NOMO-1 (cell line): Measurements from ENCODE around the gene CXCL12.

ENCODE experiments used
- DNase-seq, 2 experiments: peaks; one replicate each; lab custom pipeline; 2025; ENCODE audit not compliant: unreplicated experiment in 2 of 2; lab: John Stamatoyannopoulos, UW

The CXCL12 gene

GRCh38 chr10:44366941-44367630 is 17.8 kb downstream of the CXCL12 start:
- DNase-seq, result no peak

DNA sequence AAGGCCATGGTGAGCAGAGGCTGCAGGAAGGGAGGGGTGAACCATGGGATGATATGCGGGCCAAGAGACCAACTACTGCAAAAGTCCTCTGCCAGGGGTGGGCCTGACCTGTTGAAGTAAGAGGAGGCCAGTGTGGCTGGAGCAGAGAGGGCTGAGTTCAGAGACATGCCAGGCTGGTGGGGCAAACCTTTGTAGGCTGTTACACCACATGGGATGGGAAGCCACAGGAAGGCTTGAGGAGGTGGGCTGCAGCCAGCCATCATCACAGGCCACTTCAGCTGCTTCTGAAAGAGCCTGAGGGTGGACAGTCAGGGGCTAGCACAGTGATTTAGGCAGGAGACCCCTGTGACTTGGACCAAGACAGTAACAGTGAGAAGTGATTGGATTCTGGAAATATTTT is 20.3 kb downstream of the CXCL12 start:
- no peak for DNase-seq

DNA sequence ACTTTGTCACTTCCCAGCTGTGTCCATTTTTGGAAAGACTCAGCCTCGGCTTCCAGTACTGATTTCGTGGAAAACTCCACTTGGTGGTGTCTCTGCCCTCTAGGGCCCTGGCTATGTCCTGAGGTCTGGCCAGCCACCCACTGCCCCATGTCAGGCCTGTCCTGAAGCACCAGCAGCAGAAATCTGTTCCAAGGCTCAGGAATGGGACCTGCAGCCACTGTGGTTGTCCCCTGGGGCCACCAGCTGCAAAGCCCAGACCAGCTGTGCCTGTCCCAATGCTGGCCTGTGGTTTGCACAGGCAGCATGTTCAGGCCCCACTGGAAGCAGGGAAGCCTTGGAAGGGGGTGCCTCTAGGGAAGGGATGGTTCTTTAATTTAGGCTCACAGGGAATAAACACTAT is 21.2 kb downstream of the CXCL12 start:
- DNase-seq, result no peak

DNA sequence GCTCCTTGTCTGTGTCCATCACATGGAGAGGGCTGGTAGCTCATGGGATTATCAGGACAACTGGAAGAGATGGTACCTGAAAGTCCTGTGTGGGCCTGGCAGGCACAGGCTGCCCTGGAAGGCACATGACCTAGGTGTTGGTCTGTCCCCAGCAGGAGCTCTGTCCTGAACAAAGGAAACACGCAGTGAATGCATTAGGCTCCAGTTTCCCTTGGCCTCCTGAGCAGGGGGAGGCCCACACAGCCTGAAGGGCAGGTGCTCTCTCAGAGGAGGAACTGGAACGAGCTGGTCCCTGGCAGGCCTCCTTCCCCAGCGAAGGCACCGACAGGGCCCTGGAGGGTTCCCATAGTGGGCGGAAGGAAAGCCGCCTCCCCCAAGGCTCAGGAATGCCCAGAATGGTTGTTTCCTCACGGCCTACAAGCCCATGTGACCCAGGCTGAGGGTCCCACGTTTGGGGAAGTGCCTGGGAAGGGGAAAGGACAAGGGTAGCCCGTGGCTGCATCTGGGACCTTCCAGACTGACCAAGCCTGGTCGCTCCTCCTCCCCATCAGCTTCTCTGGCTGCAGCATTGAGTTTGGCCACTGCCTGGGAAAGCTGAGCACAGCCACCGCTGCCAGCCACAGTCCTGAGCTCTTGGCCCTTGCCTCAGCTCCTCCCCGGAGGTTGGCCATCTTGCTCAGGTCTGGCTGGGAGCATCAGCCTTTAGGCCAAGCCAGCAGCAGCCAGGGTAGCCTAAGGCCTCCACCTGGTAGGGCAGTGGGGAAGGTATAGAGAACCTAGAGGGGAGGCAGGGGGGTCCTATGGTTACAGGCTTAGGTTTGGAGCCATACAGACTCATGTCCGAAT is 21.8 kb downstream of the CXCL12 start:
- no peak for DNase-seq

GRCh38 chr10:44361109-44361508 is 23.8 kb downstream of the CXCL12 start:
- DNase-seq, result no peak

GRCh38 chr10:44358080-44358771 is 26.7 kb downstream of the CXCL12 start:
- DNase-seq, result no peak

DNA sequence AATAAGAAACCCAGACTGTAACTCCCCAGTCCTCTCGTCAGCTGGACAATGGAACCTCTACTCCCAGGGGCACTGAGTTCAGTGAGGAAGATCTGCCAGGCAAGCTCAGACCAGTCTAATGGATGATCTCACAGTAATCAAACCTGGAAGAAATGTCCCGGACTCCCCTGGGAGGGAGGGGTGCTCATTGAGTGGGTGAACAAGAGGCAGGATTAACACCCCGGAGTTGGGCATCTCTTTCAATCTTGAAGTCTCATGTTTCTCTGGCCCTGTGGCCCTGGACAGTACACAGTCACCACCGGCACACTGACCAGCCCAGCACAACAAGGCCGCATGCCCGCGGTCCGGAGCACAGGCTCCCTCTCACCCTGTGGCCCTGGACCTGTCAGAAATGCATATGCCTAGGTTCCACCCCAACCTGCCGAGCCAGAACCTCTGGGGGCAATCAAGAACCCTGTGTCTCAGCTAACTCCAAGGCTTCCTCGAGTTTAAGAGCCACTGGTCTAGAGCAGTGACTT is 27.8 kb downstream of the CXCL12 start:
- DNase-seq, result no peak

DNA sequence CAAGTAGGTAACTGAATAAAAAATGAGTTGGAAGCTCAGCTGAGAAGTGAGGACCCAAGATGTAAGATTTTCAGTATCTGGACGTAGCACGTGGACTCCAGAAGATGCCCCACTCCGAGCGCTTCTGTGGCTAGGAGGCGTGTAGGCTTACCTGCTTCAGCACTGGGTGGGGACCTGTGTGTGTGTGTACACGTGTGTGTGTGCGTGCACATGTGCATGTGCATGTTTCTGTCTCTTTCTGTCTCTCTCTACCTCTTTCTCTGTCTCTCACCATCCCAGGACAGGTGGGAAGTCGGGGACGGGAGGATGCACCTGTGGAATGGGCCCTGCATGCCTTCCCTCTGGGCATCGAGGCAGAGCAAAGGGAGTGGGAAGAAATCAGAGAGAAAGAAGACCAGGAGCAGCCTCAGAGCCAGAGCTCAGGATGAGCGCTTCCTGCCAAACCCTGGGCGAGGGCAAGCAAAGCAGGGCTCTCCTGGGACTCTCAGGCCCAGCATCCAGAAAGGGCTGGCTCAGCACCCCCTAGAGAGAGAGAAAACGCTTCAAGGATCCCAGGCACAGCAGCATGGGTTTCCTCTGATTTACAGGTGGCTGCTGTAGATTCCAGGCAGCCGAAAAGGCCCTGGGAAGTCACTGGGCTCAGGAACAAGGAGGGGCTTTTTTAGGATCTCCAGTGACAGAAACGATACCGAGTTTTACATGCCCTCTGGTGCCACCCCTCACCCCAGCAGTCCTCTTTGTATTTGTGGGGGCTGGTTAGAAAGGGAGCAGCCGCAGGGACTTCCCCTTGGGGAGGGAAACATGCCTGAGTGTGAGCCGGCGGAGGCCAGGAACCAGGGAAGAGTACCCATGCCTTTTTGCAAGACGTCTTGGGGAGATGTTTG is 28.5 kb downstream of the CXCL12 start:
- no peak for DNase-seq

GRCh38 chr10:44355630-44356029 is 29.3 kb downstream of the CXCL12 start:
- no peak for DNase-seq

DNA sequence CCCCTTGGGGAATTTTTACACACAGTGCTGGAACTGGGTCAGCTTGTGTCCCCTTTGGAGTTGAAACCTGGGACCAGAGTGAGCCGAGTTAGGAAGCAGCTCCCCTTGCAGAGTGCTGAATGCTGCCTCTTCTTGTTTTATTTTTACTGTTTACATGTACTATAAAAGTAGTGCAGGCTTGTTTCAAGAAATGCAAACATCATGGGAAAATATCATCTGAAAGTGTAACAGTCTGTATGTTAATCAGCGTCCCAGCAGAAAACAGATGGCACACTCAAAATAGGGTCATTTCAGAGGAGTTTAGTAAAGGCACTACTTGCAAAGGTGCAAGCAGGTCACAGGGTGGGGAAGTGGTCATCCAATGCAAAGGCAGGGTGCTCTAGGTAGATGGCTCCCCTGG is 30.1 kb downstream of the CXCL12 start:
- DNase-seq, result no peak

DNA sequence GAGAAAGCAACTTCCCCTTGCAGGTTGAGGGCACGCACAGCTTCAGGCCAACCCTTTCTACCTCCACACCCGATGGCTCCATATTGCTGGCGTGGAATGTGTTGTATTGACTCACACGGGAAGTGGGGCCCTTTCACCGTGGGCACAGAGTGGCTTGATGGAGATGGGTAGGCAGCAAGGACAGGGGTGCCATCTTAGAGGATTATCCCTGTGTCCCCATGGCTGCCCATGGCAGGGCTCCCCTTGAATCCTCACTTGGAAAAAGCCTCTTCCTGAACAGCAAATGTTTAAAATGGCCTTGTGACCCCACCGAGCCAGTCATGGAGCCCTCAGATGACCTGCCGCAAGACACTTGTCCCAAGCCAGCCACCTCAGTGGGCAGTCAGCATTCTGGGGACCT is 31.2 kb downstream of the CXCL12 start:
- DNase-seq, result no peak

- no peak for DNase-seq
Measured at GRCh38 chr10:44353128-44353390, 31.8 kb downstream of the CXCL12 start.

DNA sequence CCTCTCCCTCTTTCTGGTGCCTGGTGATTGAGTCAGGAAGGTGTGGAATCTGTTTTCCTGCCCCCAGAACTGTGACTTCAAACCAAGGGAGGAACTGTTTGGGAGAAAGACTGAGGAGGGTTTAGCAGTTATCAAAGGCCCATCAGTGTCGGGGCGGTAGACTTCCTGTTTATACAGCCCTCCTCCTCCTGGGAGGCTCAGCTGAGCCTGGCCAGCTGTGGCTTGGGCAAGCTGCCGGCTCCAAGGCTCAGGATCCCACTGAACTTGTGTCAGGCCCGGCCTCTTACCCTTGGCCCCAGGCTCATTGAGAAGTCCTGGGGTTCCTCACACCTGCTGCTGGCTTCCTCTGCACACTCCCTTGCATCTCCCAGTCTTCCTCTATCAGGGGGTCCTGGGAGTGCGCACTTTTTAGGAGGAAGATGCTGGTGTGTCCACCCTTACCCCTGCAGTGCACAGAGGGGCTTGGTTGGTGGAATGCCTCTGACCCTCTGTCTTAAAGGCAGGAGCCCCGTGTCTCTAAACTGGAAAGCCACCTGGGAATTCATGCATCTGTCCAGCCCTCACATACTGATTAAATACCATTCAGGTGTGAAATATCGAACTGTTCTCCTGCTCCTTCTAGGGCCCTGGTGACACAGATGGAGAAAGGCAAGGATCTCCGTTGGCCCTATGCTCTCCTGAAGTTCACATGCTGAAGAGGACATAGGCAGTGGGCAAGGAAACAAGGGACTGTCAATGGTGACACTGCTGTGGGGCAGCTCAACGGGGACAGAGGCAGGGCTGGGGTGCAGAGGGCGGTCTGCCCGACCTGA is 32.4 kb downstream of the CXCL12 start:
- no peak for DNase-seq

GRCh38 chr10:44348496-44348895 is 36.4 kb downstream of the CXCL12 start:
- no peak for DNase-seq

DNA sequence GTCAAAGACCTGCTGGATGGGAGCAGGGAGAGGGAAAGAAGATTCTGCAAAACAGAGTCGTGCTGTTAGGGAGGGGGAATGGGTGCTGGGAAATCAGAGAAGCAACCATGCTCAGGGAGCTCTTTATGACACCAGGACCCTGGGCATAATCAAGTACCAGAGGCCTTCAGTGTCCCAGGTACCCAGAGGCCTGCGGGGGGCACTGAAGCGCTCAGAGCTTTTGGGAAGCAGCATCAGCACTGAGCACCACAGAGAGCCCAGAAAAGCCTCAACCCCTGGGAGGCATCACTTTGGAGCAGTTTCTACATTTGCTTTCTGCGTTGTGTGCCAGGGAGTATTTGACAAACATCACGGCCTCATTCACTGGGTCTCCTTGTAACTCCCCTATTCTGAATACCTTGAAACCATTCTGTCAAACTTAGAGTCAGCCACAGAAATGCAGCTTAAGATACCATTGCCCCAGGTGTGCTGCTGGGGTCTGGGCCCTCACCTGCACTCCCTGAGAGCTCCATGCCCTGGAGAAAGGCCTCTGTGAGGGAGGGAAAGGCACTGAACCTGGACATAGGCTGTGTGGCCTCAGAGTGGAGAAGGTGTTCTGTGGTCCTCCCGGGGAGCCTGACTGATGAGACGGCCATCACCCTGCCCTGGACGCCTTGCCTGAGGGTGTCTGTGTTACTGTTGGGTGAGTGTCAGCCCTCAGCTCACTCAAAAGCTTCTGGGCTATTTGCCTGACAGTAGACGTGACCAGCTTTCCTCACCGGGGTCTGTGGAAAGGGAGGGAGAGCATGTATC is 37.1 kb downstream of the CXCL12 start:
- no peak for DNase-seq

- no peak for DNase-seq
Measured at GRCh38 chr10:44344727-44345126, 40.2 kb downstream of the CXCL12 start.

- DNase-seq, result no peak
Measured at GRCh38 chr10:44343843-44344242, 41.1 kb downstream of the CXCL12 start.

DNA sequence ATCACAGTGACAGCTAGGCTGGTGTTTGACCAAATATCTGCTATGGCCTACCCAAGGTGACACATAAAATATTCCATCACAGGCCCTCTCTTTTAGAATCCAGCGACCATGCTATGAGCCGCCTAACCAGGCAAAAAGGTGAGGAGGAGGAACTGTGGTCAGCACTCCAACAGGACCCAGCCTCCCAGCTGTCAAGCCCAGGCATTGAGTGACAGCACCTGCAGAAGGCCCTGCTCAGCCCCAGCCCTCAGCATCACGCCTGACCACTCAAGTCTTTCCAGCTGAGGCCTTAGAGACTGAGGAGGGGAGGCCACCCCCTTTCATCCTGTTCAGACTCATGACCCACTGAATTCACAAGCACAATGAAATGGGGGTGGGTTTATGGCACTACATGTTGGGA is 43.0 kb downstream of the CXCL12 start:
- DNase-seq, result no peak

DNA sequence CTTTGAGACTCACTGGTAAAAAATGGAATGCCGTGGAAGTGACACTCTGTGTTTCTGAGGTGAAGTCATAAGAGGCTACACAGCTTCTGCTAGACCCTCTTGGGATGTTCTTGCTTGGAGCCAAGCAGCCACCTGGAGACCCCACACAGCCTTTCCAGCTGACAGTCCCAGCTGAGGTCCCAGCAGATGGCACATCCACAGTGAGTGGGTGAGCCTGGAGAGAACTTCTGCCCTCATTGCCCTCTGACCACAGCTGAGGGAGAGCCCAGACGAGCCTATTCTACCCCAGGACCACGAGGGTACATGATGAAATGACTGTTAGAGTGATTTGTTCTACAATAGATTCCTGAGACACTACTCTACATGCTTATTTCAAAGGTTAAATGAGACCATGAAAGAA is 44.3 kb downstream of the CXCL12 start:
- DNase-seq, result no peak
